Activated T-helper 1 cell treated with anti-CD3 and anti-CD28 coated beads, Interleukin-2, amount 50 U/mL, for 16 hours (primary cell): Measurements from ENCODE around the gene UGGT2.
"Not testable (repeated sequence)": the region's sequence is repeated elsewhere in the genome, so short reads cannot be mapped to it uniquely, and the experiment has no call there.

Source experiments
- DNase-seq, 2 donors: peaks; one replicate each; pipeline ENCODE4 v3.0.0-alpha.2; 2020; ENCODE audit warnings: low read depth in 1 of 2, low spot score in 1 of 2

Gene UGGT2

DNA sequence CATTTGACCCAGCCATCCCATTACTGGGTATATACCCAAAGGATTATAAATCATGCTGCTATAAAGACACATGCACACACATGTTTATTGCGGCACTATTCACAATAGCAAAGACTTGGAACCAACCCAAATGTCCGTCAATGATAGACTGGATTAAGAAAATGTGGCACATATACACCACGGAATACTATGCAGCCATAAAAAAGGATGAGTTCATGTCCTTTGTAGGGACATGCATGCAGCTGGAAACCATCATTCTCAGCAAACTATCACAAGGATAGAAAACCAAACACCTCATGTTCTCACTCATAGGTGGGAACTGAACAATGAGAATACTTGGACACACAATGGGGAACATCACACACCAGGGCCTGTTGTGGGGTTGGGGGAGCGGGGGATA lies 2.2 kb downstream of the UGGT2 start:
- not testable (repeated sequence) for DNase-seq

DNA sequence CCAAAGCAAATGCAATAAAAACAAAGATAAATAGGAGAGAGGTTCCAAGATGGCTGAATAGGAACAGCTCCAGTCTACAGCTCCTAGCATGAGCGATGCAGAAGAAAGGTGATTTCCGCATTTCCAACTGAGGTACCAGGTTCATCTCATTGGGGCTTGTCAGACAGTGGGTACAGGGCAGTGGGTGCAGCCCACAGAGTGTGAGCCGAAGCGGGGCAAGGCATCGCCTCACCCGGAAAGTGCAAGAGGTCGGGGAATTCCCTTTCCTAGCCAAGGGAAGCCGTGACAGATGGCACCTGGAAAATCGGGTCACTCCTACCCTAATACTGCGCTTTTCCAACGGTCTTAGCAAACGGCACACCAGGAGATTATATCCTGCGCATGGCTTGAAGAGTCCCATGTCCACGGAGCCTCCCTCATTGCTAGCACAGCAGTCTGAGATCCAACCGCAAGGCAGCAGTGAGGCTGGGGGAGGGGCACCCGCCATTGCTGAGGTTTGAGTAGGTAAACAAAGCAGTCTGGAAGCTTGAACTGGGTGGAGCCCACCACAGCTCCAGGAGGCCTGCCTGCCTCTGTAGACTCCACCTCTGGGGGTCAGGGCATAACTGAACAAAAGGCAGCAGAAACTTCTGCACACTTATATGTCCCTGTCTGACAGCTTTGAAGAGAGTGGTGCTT lies 6.6 kb downstream of the UGGT2 start:
- DNase-seq = not testable (repeated sequence)

DNA sequence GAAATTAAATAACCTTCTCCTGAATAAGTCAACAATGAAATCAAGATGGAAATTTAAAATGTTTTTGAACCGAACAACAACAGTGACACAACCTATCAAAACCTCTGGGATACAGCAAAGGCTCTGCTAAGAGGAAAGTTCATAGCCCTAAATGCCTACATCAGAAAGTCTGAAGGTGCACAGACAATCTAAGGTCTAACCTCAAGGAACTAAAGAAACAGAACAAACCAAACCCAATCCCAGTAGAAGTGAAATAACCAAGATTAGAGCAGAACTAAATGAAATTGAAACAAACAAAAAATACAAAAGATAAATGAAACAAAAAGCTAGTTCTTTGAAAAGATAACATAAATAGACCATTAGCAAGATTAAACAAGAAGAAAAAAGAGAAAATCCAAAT lies 9.0 kb downstream of the UGGT2 start:
- no peak for DNase-seq

DNA sequence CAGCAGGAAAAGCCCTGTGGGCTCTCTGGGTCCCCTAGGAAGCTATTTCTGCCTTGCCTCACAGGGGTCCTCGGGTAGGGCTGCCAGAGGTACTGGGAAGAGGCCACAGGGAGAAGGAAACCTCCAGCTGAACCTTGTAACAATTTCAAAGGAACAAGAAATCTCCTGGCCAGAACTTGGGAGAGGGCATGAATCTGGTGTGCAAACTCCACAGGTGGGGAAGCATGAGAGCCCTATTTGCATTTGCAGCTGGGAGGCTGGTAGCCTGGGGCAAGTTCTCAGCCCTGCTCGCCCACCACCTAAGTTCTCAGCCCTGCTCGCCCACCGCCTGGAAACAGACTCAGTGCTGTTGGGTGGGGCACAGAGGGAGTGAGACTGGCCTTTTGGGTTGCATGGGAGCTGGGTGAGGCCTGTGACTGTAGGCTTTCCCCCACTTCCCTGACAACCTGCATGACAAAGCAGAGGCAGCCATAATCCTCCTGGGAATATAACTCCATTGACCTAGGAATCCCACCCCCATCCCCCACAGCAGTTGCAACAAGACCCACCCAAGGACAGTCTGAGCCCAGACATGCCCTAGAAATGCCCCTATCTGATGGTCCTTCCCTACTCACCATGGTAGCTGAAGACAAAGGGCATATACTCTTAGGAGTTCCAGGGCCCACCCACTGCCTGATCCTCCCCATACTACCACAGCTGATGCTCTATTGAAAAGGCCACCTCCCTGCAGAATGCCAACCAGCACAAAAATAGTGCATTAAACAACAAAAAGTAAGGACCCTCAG lies 11.7 kb downstream of the UGGT2 start:
- no peak for DNase-seq

DNA sequence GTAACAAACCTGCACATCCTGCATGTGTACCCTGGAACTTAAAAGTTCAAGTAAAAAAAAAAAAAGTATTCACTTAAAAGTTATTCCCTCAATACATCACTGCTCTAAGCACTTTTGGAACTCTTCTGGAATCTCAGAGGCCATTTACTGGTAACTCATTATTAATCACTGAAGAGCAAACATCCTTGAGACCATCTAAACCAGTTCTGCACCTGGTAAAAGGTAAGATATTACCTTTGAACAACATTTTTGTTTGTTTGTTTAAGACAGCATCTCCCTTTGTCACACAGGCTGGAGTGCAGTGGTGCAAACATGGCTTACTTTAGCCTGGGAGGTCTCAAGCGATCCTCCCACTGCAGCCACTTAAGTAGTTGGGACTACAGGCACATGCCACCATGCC lies 16.7 kb downstream of the UGGT2 start:
- DNase-seq = no peak

DNA sequence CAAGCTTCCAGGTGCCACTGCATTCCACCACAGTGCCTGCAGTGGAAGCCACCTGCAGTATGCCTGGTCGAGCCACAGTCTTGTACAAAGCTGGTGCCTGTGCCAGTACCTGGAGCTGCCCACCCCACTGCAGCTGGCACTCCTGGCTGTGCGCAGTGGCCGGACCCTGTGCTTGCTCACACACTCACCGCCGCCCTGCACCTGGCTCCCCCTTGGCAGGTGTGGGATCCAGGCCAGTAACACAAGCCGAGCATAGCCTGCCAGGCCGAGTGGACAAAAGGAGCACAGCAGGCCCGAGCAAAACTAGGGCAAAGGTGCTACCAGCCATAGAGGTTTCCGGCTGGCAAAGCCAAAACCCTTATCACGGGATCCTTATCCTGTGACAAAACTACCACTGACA lies 18.5 kb downstream of the UGGT2 start:
- no peak for DNase-seq

DNA sequence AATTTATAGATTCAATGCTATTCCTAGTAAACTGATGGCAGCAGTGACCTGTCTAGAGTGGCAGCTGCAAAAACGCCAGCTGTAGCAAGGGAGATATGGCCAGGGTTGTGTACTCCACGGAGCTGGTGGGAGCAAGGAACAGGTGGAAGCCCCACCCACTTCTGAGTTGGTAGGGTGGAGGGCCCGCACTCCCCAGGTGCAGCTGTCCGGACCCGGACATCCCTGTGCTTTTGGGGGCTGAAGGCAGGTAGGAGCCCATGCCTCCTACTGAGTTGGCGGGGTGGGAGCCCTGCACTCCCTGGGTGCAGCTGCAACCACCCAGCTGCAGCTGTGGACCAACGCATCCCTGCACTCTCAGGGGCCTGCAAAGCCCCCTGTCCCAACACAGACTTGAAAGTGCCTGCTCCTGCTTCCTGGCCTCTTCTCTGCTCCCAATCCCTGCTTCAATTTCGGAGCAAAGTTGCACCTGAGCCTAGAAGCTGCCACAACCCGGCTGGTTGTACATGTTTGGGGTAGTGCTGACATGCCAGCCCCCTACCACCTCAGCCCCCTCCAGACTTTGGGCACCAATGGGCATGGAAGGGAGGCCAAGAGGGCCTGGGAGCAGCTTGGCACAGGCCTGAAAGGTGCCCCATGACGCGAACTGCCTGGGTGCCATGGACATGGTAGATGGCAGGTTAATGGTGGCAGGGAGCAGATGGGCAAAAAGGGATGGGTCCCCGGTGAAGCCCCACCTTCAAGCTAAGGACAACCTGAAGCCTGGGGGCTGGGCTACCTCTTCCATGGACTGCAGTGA lies 19.8 kb downstream of the UGGT2 start:
- no peak for DNase-seq

DNA sequence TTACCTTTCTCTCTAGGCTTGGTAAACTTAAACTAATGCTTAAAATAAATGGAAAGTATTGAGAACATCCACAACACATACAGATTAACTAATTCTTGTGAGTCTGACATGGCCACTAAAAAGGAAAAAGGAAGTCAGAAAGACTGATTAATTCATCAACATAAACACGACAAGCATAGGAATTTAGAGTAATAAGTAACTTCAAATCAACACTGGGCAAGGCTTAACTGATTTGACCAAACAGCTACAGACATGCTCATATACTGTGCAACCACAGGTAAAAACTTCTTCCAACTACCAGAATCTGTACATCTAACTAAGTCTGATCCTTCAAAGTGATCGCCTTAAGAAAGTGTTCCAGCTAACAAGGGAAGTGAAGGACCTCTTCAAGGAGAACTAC lies 20.5 kb downstream of the UGGT2 start:
- no peak for DNase-seq

DNA sequence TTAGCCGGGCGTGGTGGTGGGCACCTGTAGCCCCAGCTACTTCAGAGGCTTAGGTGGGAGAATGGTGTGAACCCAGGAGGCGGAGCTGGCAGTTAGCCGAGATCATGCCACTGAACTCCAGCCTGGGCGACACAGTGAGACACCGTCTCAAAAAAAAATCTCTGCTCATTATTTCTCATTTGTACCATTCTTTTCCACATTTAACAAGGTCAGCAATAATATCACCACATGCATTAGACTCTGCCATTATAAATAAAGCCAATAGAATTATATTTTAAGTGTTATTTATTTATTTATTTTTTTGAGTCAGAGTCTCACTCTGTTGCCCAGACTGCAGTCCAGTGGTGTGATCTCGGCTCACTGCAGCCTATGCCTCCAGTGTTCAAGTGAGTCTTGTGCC lies 24.2 kb downstream of the UGGT2 start:
- no peak for DNase-seq

DNA sequence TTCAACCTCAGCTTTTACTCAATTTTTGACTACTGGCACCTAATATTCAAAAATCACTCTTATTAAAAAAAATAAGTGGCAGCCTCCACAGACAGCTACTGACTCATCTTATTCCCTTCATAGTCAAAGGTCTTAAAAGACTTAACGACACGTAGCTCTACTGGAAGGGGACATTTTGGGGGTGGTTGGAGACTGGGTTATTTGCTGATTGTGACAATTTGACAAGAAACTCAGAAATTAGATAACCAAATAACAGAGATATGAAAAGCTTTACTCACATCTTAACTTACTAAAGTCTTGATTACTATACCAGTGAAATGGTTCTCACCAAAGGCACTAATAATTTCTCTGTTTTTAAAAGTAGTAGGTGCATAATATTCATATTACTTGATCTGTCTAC lies 25.7 kb downstream of the UGGT2 start:
- no peak for DNase-seq

DNA sequence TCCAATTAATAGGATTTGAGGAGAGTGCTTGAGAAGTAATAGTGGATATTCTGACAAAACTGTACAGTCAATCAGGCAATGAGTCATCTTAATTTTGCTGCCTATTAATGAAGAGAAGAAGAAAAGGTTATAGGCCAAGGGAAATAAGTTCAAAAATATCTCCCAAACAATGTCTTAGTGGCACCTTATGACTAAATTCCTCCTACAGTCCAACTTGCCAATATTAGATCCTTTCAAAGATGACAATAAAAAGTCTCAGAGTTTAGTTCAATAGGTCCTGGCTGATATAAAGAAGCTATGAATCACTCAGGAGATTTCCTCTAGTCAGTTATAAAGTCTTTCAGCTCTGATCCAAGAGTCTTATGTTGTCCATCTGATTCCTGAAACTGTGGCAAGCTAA lies 27.9 kb downstream of the UGGT2 start:
- DNase-seq = no peak

DNA sequence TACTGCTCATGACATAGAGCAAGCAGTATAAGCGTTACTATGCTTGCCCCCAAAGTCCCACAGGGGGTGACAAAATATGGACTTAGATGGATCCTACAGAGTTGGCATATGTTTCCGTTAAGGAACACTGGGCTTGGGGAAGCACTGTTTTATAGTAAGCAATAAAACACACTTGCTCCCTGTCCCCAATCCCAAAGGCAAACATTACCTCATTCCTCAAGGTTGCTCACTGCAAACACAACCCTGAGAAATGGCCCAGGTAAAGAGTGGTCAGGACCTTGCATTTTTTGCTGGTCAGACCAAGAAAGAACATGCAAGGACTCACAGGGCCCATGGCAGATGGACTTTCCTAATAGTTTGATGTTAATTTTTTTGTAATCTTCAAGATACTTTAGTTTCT lies 32.3 kb downstream of the UGGT2 start:
- DNase-seq = no peak

DNA sequence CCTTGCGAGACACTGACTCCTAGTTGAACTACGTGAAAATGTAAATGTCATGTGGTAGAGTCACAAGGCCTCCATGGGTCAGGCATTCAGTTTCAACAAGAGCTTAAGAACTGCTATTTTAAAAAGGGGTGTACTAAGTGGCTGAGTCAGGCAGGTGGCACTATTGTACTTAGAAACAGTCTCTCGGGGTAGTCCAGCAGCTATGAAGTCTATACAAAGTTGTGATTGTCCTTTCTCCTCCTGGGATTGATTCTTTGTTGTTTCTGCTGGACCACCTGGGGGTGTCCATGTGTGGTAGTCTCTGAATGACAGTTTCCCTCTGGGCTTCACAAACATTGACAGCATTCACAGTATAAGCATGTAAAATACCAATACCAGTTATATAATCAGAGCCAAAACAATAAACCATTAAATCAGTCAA lies 33.0 kb downstream of the UGGT2 start:
- DNase-seq = no peak

DNA sequence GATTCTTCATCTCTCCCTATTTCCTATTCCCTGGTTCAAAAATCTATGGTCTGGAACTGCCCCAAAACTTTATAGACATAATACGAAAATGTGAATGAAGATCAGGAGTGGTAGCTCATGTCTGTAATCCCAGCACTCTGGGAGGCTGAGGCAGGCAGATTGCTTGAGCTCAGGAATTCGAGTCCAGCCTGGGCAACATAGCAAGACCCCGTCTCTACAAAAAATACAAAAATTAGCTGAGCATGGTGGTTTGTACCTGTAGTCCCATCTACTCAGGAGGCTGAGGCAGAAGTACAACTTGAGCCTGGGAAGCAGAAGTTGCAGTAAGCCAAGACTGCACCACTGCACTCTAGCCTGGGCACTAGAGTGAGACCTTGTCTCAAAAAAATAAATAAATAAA lies 35.1 kb downstream of the UGGT2 start:
- no peak for DNase-seq

DNA sequence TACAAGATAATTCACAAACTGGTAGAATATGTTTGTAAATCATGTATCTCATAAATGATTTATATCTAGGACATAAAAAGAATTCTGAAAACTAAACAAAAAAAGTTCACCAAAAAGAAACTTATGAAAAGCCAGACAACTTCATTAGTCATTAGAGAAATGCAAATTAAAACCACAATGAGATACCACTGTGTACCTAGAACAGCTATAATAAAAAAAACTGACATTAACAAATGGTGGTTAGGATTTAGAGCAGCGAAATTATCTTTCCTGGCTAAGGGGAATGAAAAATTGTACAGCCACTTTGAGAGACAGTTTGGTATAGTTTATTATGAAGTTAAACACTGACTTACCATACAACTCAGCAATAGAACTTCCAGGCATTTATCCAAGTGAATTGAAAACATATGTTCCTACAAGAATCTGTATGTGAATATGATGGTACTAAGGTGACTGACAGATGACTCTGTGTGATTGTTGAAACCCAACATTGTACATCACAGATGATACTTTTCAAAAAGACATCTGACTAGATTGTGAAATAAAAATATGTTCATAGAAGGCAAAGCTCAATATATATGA lies 41.8 kb downstream of the UGGT2 start:
- DNase-seq = no peak

DNA sequence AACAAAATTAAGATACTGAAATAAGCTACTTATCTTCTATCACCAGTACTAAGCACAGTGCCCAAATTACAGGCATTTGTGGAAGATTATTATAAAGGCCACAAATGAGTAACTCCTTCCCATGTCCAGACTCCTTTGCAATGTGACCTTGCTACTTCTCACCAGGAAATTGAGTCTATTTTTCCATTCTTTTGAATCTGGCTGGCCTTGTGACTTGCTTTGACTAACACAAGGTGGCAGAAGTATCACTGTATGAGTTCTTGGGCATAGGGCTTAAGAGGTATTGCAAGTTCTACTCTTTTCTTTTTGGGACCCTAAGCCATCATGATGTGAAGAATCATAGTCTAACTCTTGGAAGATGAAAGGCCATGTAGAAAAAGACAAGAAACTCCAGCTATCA lies 49.9 kb downstream of the UGGT2 start:
- no peak for DNase-seq

DNA sequence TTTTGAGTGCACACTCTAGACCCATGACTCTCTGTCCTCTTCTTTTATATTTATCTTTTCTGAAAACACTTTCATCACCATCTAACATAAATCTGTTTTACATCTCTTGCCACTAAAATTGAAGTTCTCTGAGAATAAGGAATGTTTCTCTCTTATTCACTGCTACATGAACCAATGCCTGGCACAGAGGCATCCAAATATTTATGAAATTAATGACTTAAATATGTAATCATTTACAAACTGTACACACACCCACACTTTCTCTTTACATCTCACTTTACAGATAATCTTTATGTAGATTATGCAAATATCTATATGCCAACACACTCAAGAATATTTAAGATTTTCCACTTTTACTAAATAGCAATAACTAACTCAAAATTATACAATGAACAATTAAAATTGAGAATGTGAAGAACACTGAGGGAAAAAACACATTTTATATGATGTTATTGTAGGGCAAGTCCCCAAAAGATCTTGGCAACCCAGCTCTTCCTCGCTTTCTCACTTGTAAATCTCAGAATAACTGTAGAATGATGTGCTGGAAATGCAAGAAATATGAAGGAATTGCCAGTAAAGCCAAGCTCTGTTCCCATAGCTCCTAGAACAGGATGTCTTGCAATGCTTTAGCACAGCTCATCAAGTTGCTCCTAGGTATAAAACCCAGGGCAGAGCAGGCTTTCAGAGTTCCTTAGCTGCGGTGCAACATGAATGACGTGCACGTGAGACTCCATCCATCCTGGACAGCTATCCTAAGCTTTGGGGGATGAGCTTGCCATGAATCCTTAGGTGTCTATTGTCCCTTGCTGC lies 50.7 kb downstream of the UGGT2 start:
- no peak for DNase-seq

DNA sequence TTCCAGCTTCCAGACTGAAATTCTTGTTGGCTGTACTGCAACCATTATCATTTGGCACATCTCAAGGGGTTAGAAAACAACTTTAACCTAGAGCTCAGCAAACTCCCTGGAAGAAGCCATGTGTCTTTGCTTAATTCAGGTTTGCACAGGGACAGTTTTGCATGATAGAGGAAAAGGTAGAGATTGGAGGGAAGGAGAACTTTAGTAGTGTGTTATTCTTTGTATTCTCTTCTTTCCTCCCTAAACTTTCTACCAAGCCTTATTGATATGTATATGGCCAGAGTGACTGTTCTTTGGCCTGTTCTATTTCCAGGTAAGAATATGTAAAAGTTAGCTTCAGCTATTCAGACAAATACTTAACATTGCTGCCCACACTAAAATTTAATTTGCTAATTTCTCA lies 53.1 kb downstream of the UGGT2 start:
- DNase-seq = no peak

DNA sequence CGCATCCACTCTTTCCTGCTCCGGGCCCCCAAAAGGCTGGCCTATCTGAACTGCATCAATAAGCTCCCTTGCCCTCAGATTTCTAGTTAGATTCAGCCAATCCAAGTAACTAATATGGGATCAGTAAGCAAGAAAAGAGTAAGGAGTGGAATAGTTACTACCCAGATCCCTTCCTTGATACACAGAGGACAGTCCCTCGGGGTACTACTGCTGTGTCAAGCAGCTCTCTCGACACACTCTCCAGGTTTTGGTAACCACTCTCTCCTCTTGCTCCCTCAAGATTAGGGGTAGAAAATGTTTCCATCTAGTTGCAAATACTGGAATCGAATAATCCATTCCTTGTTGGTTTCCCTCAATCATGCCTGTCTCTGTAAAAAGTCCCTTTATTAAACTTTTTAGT lies 65.4 kb downstream of the UGGT2 start:
- DNase-seq = no peak

DNA sequence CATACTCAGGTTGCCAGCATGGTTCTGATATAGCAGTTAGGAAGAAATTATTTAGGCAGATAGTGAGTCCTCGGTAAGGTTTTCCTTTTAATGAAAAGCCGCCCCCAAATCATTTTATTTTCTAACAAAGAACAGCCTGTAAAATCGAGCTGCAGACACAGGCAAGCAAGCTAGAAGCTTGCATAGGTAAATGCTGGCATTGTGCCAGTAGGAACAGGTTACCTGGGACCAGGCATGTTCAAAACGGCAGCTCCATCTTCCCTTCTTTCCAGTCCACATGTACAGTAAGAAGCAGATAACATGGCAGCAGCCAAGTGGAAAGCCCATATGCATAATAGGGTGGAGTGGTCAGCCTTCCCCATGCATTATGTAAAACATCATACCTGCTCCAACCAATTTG lies 71.1 kb downstream of the UGGT2 start:
- no peak for DNase-seq

DNA sequence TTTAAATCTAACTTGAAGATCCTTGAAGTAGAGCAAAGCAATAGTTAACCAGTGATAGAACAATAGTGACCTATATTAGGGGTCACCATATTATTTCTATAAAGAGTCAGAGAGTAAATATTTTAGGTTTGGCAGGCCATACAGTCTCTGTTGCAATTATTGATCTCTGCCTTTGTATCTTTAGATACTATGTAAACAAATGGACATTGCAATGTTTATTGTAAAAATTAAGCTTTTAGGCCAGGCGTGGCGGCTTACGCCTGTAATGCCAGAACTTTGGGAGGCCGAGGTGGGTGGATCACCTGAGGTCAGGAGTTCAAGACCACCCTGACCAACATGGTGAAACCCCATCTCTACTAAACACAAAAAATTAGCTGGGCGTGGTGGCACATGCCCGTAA lies 80.5 kb downstream of the UGGT2 start:
- not testable (repeated sequence) for DNase-seq
